Kidney tubule cell (primary cell): ENCODE data around the gene HPCAL4.

Source experiments
- DNase-seq: peaks from one replicate; pipeline ENCODE4 v3.0.0-alpha.2; 2018; ENCODE audit warnings: low spot score

The HPCAL4 gene

DNA sequence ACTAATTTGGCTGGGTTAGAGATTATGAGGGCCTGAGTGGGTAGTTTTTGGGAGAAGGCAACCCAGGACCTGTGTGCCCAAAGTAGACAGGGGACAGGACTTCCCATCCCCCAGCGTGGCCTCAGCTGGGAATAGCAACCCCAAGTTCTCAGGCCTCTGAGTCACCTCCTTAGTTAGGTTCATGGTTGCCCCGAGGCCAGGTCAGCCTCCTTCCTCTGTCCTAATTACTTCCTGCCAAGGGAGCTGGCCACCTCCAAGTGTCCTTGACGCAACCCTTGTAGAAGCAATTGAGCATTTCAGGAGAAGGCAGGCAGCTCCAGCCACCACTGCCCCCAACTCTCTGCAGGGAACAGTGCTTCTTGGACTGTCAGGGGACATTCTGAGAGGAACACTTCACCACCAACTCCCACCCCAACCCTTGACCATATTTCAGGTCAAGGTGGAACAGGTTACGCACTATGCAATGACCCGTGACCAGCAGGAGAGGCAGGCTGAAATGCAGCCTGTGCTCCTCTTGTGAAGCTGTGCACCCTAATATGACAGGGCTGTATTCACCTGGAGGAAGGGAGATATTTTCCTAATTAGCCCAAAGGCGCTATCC is 14.2 kb downstream of the HPCAL4 start:
- DNase-seq: peak; percentile 27

DNA sequence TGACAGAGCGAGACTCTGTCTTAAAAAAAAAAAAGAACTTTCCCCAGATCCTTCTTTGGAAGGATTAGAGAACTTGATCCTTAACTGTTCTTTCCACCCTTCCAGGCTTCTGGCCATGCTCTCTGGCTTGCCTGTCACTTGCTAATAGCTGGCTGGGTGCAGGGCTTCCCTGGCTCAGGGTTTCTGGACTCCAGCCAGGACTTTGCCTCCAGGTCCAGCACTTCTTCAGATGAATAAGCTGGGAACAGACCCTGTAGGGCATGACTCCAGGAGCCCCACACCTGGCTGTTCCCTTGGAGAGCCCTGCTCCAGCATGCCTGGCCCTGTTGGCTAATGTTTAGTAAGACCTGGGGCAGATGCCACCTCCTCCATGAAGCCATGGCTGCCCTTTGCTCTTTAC is 16.0 kb downstream of the HPCAL4 start:
- peak; percentile 24 for DNase-seq

DNA sequence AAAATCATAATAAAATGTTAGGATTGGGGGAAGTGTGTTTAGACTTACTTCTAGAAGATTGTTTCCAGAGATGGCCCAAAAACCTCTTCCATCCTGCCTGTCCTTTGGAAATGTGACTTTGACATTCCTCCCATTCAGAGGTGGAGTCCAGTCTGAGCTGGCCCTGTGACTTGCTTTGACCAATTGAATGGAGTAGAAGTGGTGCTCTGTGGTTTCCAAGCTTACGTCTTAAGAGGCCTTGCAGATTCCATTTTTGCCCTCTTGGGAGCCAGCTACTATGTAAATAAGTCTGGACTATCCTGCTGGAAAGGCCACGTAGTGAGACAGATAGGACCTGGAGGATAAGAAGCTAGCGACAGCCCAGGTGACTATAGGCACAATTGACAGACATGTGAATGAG is 18.0 kb downstream of the HPCAL4 start:
- no peak for DNase-seq

DNA sequence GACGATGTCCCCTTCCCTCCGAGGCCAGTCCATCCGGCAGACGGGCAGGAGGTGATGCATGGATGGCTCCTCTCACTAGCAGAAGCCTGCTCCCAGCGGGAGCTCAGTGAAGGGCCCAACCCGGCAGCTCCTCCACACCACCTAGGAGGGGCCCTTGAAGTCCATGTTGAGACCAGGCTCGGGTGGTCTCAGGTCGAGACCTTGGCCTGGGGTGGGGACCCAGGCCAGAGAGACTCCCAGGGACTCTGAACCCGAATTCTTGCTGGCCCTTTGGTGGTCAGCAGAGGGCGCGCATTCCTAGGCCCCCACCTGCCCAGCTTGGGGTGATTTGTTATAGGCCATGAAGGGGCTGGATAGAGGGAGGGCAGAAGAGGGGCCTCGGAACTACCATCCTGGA is 18.7 kb downstream of the HPCAL4 start:
- no peak for DNase-seq

DNA sequence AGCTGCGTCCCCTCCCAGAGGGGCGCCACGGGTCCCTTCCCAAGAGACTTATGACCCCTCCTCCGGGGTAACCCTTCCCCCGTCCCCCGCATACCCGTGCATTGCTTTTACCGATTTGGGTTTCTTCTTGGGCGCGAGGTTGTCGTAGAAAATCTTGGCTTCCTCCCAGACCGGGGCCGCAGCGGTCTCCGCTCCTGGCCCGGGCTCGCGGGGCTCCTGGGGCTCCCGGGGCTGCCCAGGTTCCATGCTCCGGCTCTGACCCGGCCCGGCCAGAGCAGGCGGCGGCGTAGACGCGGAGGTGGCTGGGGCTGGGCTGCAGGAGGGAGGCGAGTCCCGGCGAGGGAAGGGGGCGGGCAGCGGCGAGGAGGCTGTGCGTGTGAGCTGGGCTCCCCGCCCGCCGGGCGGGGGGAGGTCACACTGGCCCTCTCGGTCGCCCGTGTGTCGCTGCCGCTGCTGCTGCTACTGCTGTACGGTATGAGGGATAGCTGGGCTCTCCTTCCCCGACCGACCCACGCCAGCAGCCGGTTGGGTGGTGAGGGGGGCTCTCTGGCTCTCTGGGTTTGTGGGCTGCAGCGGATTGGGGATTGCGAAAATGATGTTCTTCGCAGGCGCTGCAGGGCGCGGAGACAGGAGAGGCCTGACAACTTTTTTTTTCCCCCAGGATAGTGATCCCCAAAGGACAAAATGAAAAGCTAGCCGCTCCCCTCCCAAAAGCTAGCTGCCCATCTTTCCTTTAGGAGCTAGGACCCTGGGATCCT is 19.3 kb downstream of the HPCAL4 start, which contains the start of gene NT5C1A:
Gene NT5C1A, minus strand, starts transcription at position 315 of the 758 bp plus-strand sequence. Its CDS starts 69 bp downstream, at position 246.
- DNase-seq: no peak

DNA sequence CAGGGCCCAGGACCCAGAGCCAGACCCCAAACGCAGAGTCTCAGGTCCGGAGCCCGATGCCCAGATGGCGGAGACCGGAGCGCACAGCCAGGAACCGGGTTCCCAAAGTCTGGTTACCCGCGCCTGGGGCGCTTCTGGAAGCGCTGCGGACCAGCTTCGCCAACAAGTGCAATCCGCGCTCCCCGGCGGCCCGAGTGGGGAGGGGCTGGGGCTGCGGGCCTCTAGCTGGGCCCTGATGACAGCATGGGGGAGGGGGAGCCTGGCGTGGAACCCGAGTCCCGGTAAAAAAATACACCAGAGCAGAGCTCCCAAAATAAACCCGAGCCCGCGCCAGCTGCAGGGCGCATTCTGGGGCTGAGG is 19.8 kb downstream of the HPCAL4 start:
- DNase-seq: no peak

DNA sequence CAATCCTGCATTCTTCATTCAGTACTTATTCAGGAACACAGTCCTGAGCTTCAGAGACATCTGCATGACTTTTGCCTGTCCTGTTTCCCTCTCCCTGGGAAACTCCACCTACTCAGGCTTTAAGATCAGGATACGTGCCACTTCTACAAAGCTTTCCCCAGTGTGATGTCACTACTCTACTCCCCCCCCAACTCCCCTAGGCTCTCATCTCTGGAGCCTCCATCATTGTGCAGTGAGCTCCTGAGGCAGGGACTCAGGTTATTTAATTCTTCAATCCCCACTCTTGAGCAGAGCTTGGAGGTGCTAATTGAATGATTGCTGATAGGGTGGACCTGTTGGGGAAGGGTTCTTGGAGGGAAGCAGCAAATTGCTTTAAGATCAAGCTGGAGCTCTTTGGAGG is 20.5 kb downstream of the HPCAL4 start:
- DNase-seq: no peak

DNA sequence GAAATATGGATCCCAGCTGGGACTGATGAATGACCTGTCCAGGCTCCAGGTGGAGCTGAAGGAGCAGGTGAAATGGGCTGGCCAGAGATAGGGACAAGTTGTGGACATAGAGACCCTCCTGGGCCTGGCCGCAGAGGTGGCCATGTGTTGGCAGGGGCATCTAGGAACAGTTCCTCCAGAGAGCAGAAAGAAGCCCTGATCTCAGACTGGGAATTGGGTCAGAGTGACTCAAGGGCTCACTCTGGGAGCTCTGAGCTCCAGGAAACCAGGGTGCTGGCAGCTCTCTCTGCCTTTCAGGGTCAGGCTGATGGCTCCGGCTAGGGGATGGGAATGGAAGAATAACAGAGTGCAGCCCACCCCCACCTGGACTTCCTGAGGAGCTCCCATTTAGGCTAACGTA is 22.3 kb downstream of the HPCAL4 start:
- no peak for DNase-seq

DNA sequence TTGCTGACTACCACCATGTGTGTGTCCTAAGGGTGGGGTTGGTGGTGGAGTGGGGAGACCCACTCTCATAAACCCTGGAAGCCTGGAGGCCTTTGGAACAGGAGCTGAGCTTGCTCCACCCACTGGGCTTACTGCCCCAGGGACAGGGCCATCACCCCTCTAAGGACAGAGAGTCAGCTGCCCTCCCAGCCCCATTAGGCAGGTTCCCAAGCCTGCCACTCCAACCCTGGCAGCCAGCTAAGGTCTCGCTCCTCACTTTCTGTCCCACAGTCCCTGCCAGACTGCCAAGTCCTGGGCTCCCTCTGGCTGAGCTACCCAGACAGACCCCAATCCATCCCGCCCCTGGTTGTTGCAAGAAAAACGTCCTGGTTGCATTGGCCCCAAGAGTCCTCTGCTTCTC is 23.1 kb downstream of the HPCAL4 start:
- no peak for DNase-seq

DNA sequence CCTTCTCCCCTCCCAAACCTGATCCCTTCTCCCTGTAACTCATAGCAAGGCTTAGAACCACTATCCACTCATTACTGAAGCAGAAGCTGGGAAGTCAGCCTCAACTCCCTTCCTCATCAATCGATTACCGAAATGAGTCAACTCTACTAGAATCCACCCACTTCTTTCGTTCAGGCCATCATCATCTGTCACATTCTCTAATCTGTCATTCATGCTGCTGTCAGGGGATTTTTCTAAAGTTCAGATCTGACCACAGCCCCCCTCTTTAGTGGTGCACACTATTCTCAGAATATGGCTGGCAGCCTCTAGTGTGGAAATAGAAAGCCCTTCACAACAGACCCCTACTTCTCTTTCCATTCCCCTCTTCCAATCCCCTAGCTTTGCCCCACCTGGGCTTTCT is 24.5 kb downstream of the HPCAL4 start:
- DNase-seq: no peak

DNA sequence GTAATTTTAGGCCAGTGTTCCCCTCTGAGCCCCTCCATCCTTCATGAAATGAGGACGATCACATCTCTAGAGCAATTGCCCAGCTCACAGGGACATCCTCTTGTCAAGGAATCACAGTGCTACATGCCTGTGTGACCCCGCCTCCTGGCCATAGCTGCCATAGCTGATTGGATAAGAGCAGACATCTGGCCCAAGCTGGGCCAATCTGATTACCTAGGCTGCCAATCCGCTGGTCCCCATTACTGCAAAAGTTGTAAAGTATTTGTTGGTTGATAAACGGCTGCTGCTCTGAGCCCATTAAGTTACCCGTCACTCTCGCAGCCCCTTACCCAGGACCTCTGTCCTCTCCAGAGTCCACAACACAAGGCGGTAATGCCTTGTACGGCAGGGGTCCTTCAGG is 27.7 kb downstream of the HPCAL4 start:
- DNase-seq: no peak

DNA sequence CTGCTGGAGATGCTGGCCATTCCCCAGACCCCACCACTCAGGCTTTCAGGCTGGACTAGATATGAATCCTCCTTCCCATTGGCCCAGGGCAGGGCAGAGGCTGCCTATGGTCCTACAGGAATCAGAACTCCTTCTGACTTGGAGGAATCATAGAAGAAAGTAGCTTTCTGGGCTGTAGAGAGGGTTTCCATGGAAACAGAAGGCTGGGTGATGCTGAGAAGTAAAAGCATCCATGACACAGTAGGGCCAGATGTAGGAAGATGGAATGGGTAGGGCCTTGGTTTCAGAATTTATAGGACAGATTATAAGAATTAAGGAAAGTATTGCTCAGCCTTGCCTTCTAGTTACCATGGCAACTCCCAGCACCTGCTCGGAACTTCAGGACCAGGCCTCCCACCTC is 28.4 kb downstream of the HPCAL4 start:
- no peak for DNase-seq

DNA sequence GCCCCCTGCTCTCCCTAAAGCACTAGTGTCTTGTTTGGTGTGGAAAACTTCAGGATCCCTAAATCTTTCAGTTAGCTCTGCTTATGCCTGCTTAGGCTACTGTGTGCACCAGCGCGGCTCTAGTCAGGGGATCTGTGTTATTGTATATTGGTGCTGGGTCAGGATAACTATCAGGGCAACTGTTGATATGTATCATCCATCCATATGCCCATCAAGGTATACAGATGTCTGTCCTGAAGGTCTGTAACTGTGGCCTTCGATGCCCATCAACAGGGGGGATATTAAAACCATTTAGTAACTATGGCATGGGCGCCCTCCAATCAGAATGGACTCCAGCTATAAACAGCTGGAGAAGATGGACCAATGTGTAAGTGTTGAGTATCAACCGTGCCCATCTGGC is 31.7 kb downstream of the HPCAL4 start:
- no peak for DNase-seq

DNA sequence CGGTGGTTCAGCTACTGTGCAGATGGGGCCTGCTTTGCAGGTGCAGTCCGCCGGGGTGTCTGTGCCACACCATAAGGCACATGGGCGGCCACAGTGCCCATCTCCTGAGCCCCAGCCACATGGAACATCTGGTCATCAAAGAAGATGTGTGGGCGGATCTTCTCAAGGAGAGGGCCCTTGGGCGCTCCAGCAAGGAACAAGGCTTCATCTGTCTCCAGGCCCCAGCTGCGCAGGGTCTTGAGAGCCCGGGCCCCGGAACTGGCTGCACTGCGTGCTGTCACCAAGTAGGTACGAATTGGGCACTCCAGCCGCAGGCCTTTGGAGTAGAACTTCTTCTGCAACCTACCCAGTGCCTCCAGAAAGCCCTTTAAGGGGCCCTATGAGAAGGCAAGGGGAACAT is 32.1 kb downstream of the HPCAL4 start:
- no peak for DNase-seq

DNA sequence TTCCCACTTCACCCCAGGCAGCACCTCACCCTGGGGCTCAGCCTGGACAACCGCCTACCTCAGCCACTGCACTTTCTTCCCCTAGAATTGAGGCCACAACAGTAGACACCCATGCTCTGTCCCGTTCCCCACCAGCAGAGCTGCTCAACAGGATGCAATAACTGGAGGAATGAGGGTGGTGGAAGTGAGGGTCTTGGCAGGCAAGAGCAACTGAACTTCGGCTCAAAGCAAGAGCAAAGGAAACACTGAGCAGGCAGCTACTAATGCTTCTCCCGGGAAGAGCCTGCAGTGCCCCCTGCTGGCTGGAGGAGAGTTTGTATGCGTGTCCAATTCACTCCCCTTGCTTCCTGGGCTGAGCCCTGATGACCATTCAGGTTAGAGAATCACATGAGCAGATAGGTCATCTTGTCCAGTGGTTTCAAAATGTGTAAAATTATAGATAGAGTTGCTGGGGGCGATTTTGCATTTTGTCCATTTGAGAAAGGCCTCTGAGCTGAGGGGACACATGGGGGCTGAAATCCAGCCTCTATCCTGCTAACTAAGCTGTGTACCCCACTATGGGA is 33.2 kb downstream of the HPCAL4 start:
- peak; percentile 76 for DNase-seq

DNA sequence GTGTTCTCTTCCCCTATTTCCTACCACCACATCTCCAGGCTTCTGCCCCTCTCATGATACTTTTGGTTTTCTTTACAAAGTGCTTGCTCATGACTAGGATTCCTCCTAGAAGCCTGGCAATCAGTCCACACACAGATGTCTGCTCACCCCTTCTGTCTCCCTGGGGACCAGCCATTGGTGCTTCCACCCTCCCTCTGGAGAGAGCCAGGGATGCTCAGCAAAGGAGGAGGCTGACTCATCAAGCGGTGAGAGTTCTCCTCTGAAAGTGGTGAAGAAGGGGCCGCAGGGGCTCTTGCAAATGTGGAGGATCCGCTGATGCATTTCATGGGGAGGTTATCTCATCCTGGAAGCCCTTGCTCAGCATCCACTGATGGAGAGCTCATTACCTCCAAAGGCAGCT is 33.8 kb downstream of the HPCAL4 start:
- no peak for DNase-seq

DNA sequence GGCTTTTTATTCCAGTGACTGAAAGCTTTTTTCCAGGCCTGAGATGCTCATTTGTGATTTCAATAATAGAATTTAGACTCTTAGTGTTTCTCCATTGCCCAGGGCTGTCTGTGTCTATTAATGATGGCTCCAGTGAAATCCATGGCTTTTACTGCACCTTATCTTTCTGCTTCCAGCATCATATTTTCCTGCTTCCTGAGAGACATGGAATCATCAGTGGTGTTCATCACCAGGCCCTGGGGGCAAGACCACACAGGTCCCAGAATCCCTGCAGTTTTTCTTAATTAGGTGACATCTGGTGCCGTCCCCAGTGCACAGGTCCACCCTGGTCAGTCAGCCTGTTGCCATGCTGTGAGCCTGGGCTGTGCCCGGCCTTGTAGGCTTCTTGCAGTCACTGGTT is 34.8 kb downstream of the HPCAL4 start:
- DNase-seq: no peak

DNA sequence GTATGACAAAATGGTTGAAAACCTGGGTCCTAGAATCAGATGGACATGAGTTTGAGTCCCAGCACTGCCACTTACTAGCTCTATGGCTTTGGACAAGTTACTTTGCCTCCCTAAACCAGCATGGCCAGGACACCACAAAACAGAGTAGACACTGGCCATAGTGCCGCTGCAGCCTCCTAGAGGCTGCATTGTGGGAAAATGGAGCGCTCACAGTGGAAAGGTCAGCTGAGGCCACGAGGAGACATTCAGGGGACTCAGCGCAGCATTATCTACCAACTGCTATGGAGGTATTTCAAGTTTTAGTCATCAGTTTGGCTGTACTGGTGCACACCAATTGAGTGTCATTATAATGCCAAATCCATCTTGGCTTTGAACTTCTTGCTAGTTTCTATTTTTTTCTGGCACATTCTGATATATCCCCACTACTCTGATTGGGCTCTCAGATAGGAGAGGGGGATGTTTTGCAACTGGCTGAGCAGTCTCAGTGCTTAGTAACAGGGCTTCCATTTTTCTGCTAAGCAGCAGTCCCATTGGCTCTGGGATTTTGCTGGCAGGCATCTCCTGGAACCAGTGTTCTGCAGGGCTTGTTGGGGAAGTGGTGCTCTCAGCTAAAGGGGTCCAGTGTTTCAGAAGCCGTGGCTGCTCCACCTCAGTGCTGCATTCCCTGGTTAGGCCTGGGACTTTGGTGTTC is 35.5 kb downstream of the HPCAL4 start:
- no peak for DNase-seq

DNA sequence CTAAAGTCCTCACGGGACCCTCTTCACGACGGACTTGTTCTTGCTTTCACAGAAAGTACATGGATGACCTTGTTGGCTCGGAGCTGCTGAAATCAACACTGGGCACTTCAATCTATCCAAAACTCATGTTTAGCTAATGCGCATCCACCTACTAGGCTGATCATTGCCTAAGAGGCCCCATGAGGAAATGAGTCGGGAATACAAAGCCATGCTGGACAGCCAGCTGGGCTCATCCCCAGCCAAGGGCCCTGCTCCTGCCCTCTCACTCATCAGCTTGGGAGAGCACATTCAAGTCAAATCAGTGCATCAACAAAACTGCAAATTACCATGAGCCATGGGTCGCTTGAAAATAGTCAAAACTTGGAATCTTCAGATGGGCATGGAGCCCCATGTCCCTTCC is 36.9 kb downstream of the HPCAL4 start:
- no peak for DNase-seq

DNA sequence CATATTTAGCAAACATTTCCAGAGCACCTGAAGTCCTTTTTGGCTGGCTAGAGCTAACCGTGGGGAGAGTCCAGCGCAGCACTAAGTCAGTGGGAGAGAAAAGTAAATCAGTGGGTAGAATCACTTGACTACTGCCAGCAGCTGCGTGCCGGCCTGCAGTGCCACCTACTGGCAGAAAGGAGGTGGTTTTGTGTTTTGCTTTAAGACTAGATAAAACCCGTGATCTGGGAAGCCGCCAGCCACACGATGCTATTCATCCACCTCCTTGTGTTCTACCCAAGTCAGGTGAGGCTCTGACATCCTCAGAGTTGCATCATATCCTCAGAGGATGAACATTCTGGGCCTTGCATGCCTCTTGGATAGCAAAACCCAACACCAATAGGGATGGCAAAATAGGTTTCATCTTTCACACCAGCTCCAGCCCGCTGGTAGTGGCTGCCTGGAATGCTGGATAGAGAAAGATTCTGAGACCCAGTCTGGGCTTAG is 37.6 kb downstream of the HPCAL4 start:
- DNase-seq: peak; percentile 82

DNA sequence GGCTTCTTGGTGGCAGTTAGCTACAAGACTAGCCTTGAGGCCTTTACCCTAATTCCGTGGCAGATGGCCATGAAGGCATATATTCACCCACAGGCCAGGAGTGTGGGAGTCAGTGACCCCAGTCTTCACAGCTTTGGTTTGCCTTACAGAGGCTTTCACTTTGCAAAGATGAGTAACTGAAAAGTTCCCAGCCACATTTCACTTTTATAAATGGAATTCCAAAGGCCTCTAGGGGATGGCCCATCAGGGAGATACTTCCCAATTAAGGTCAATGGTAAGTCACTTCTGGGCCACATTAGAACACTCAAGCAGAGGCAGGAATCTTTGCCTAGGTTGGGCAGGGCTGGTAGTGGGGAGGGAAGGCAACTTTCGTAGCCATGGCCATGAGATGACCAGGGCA is 38.7 kb downstream of the HPCAL4 start:
- no peak for DNase-seq

DNA sequence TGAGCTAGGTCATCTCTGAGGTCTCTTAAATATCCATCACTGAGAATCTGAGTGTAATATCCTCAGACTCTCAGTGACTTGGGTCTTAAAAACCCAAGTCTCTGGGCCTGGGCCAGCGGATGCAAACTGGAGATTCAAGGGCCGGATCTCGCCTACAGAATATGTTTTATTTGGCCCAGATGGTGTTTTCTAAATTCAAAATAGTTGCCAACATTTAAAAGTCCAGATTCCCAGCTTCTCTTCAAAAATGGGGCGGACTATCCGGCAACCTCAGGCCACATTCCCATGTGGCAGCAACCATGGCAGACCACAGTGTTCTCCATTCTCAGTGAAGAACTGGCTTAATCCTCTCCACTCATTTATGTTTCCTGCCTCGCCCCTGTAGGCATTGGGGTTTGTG is 39.1 kb downstream of the HPCAL4 start:
- no peak for DNase-seq

DNA sequence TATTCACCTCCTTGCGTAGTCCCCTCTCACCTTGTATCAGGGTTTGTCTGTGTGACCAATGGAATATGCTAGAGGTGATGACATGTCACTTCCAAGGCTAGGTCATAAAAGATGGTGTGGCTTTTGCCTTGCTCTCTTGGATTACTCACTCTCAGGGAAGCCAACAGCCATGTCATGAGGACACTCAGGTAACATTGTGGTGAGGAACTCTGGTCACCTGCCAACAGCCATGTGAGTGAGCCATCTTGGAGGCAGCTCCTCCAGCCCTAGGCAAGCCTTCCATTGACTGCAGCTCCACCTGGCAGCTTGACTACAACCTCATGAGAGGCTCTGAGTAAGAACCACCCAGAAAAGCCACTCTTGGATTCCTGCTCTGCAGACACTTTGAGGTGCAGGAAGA is 40.8 kb downstream of the HPCAL4 start:
- DNase-seq: peak; percentile 67
